Measurements from ENCODE around the gene ST6GALNAC4.
A peak's percentile ranks its signal among the peaks of the same experiment; 100 is the strongest.

ST6GALNAC4 gene

GRCh38 chr9:127903557-127904475 lies 13.0 kb downstream of the ST6GALNAC4 start:
- no peak overlapping the region for H2AFZ ChIP-seq (ENCODE audit: low read depth, low read length)
- H3K36me3 ChIP-seq (replicated peaks; ENCODE audit: low read depth, low read length): peaks cover 21% of the 10 kb centered on the region
- TF ChIP-seq CTCF (IDR thresholded peaks at IDR 0.05; ENCODE audit: low read depth, low read length) (no peak), EZH2phosphoT487 (IDR thresholded peaks at IDR 0.05; ENCODE audit: low read depth) (no peak)
- peaks cover 76% of the 10 kb centered on the region for H3K4me1 ChIP-seq (ENCODE audit: low read length)
- no peaks in the 10 kb centered on the region for H3K27me3 ChIP-seq (ENCODE audit: low read depth, low read length)
- H3K4me3 ChIP-seq (ENCODE audit: low read length): no peak overlapping the region
- H3K27ac ChIP-seq (ENCODE audit: low read length): peak overlapping the region; percentile 60
- no peak overlapping the region for H3K9ac ChIP-seq (ENCODE audit: low read length)
- peak overlapping the region; percentile 14; the same call in 1 of the 2 replicates for H3K4me2 ChIP-seq (ENCODE audit: low read length)
- H3K79me2 ChIP-seq (ENCODE audit: low read length): peaks cover 17% of the 10 kb centered on the region
- peaks cover 14% of the 10 kb centered on the region; the same call in 1 of the 2 replicates for H4K20me1 ChIP-seq (ENCODE audit: insufficient read depth, low read length)
- no peaks in the 10 kb centered on the region for H3K9me3 ChIP-seq (ENCODE audit: insufficient read depth, low read length)

GRCh38 chr9:127899128-127899943 lies 17.5 kb downstream of the ST6GALNAC4 start, which contains the start of gene ST6GALNAC6:
TSS of gene ST6GALNAC6 (minus strand) at chr9:127899603. CDS start at chr9:127897981, 1,622 bp downstream.
- no peak for TF ChIP-seq EZH2phosphoT487 (IDR thresholded peaks at IDR 0.05; ENCODE audit: low read depth)
- TF ChIP-seq CTCF (IDR thresholded peaks at IDR 0.05; ENCODE audit: low read depth, low read length): no peak
- Histone ChIP-seq H3K4me3 (ENCODE audit: low read length) (peak within 1 kb of the TSS; percentile 95), H4K20me1 (ENCODE audit: insufficient read depth, low read length) (0 out of 2 replicates have a peak, but pooled peaks cover 4% of the 10 kb centered on the region), H3K27ac (ENCODE audit: low read length) (peak within 1 kb of the TSS; percentile 41), H3K4me1 (ENCODE audit: low read length) (peaks cover 38% of the 10 kb centered on the region), H3K36me3 (replicated peaks; ENCODE audit: low read depth, low read length) (peaks cover 28% of the 10 kb centered on the region), H3K4me2 (ENCODE audit: low read length) (peak within 1 kb of the TSS; percentile 93), H3K9ac (ENCODE audit: low read length) (peak within 1 kb of the TSS; percentile 94), H3K9me3 (ENCODE audit: insufficient read depth, low read length) (peaks cover 11% of the 10 kb centered on the region; the same call in 1 of the 2 replicates), H2AFZ (ENCODE audit: low read depth, low read length) (no peak within 1 kb of the TSS), H3K27me3 (ENCODE audit: low read depth, low read length) (no peaks in the 10 kb centered on the region), H3K79me2 (ENCODE audit: low read length) (peaks cover 8% of the 10 kb centered on the region)

- H3K4me2 ChIP-seq (ENCODE audit: low read length): peak overlapping the region; percentile 82
- H3K27me3 ChIP-seq (ENCODE audit: low read depth, low read length): no peaks in the 10 kb centered on the region
- peak overlapping the region; percentile 94 for H3K9ac ChIP-seq (ENCODE audit: low read length)
- H3K36me3 ChIP-seq (replicated peaks; ENCODE audit: low read depth, low read length): peaks cover 35% of the 10 kb centered on the region
- H2AFZ ChIP-seq (ENCODE audit: low read depth, low read length): no peak overlapping the region
- H3K4me1 ChIP-seq (ENCODE audit: low read length): peaks cover 31% of the 10 kb centered on the region
- peak overlapping the region; percentile 41 for H3K27ac ChIP-seq (ENCODE audit: low read length)
- 0 out of 2 replicates have a peak, but pooled peaks cover 4% of the 10 kb centered on the region for H4K20me1 ChIP-seq (ENCODE audit: insufficient read depth, low read length)
- H3K9me3 ChIP-seq (ENCODE audit: insufficient read depth, low read length): peaks cover 14% of the 10 kb centered on the region; the same call in 1 of the 2 replicates
- H3K79me2 ChIP-seq (ENCODE audit: low read length): peaks cover 8% of the 10 kb centered on the region
- H3K4me3 ChIP-seq (ENCODE audit: low read length): peak overlapping the region; percentile 95
- TF ChIP-seq EZH2phosphoT487 (IDR thresholded peaks at IDR 0.05; ENCODE audit: low read depth): no peak
- no peak for TF ChIP-seq CTCF (IDR thresholded peaks at IDR 0.05; ENCODE audit: low read depth, low read length)
These were observed 18.3 kb downstream of the ST6GALNAC4 start for GRCh38 chr9:127898433-127899127.
